ENCODE results near the gene THUMPD2. TPM values are rescaled to one million over a fixed set of nuclear protein-coding genes. Genes with fewer than 3 reads are reported as not detected.

Gene THUMPD2
- total and polyA plus RNA-seq, 10 donors, result 8.7 to 16.9 (median 13.3) TPM

- Histone ChIP-seq H3K36me3 (no peaks in the 10 kb centered on the region), H3K9me3 (no peaks in the 10 kb centered on the region), H3K27me3 (replicated peaks in 1 of 7) (no peaks in the 10 kb centered on the region), H3K27ac (peak overlapping the region in 1 of 8 donors; percentile 41), H3K4me1 (peaks cover 14 to 54% (median 40%) of the 10 kb centered on the region in 6 donors), H3K4me3 (peak overlapping the region in 2 of 8 donors; percentile 8 to 19)
- intact Hi-C loops (cut with DNase I; ENCODE audit: low total_unique reads), result no loop called here
- WGBS, 5 donors, result 27 to 44% (median 36%) methylated on average over 14 of the region's 14 CpGs
- no peak for DNase-seq
- TF ChIP-seq POLR2A (IDR thresholded peaks at IDR 0.05), result no peak
- TF ChIP-seq POLR2AphosphoS5 (IDR thresholded peaks at IDR 0.05), result no peak
- TF ChIP-seq, protein P1, sequence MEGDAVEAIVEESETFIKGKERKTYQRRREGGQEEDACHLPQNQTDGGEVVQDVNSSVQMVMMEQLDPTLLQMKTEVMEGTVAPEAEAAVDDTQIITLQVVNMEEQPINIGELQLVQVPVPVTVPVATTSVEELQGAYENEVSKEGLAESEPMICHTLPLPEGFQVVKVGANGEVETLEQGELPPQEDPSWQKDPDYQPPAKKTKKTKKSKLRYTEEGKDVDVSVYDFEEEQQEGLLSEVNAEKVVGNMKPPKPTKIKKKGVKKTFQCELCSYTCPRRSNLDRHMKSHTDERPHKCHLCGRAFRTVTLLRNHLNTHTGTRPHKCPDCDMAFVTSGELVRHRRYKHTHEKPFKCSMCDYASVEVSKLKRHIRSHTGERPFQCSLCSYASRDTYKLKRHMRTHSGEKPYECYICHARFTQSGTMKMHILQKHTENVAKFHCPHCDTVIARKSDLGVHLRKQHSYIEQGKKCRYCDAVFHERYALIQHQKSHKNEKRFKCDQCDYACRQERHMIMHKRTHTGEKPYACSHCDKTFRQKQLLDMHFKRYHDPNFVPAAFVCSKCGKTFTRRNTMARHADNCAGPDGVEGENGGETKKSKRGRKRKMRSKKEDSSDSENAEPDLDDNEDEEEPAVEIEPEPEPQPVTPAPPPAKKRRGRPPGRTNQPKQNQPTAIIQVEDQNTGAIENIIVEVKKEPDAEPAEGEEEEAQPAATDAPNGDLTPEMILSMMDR (IDR thresholded peaks at IDR 0.05 in 8 of 11, conservative IDR thresholded peaks at IDR 0.05 in 3 of 11), result no peak
Measured at GRCh38 chr2:39780825-39781600, 2.0 kb upstream of the THUMPD2 start.

DNA sequence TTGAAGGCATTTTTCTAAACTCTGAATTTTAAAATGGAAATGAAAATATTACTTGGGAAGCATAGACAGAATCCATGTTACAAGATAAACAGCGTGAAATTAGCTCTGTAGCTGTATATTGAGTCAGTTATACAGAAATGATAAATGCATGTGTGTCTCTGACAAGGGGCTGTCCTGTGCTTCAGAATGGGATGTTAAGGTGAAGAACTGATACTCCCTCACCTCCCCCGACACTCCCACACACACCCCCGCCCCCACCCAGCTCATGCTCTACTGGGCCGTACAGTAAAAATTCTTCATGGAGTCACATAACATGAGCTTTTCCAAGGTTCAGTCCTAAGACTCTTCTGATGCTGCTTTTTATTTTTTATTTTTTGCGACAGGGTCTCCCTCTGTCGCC, 869 bp upstream of the THUMPD2 start:
- Histone ChIP-seq H3K27ac (peak overlapping the region in 1 of 8 donors; percentile 92), H3K9me3 (no peaks in the 10 kb centered on the region), H3K4me1 (peaks cover 14 to 65% (median 46%) of the 10 kb centered on the region in 6 donors), H3K27me3 (replicated peaks in 1 of 7) (no peaks in the 10 kb centered on the region), H3K4me3 (peak overlapping the region in 4 of 8 donors; percentile 82 to 90 (median 84)), H3K36me3 (no peaks in the 10 kb centered on the region)
- intact Hi-C loops (cut with DNase I; ENCODE audit: low total_unique reads), result no loop called here
- WGBS, 5 donors, result 85 to 95% (median 92%) methylated on average over 6 of the region's 6 CpGs
- TF ChIP-seq POLR2A (IDR thresholded peaks at IDR 0.05) (no peak), POLR2AphosphoS5 (IDR thresholded peaks at IDR 0.05) (no peak)
- TF ChIP-seq, protein P1 (IDR thresholded peaks at IDR 0.05 in 8 of 11, conservative IDR thresholded peaks at IDR 0.05 in 3 of 11), result no peak
- no peak for DNase-seq

DNA sequence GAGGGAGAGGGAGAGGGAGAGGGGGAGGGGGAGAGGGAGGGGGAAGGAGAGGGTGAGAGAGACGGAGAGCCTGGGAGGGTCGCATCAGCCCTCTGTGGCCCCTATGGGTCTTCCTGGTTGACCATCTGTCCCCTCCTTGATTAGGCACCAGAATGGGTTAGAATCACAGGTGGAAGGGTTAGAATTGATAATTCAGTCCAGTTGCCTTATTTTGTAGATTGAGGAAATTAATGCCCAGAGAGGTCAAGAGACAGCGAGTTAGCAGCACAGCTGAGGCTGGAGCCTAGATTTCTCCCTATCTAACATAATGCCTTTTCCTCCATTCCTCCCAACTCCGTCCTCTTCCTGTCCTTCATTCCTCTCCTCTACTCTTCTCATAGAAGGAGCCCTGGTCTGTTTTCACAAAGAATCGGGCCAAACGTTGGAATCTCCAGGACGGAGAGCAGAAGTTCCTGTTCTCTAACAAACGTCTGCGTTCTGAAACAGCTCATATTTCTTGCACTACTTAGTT, 338 bp upstream of the THUMPD2 start:
- H3K27me3 ChIP-seq (replicated peaks in 1 of 7), result no peaks in the 10 kb centered on the region
- H3K36me3 ChIP-seq, result no peaks in the 10 kb centered on the region
- H3K27ac ChIP-seq, result peak overlapping the region in 6 of 8 donors; percentile 83 to 92 (median 86)
- no peak for DNase-seq
- TF ChIP-seq, protein P1 (IDR thresholded peaks at IDR 0.05 in 8 of 11, conservative IDR thresholded peaks at IDR 0.05 in 3 of 11), result no peak
- TF ChIP-seq POLR2A (IDR thresholded peaks at IDR 0.05) (no peak), POLR2AphosphoS5 (IDR thresholded peaks at IDR 0.05) (no peak)
- intact Hi-C loops (cut with DNase I; ENCODE audit: low total_unique reads), result no loop called here
- peak overlapping the region; percentile 57 to 96 (median 84) for H3K4me3 ChIP-seq
- 25 to 32% (median 26%) methylated on average over 9 of the region's 9 CpGs for WGBS, 5 donors
- no peaks in the 10 kb centered on the region for H3K9me3 ChIP-seq
- H3K4me1 ChIP-seq, result peaks cover 14 to 70% (median 50%) of the 10 kb centered on the region in 6 donors

- DNase-seq, result no peak
- Histone ChIP-seq H3K4me1 (peaks cover 14 to 80% (median 58%) of the 10 kb centered on the region in 6 donors), H3K27ac (peak overlapping the region in 6 of 8 donors; percentile 82 to 92 (median 86)), H3K27me3 (replicated peaks in 1 of 7) (no peaks in the 10 kb centered on the region), H3K36me3 (no peaks in the 10 kb centered on the region), H3K9me3 (no peaks in the 10 kb centered on the region), H3K4me3 (peak overlapping the region; percentile 57 to 96 (median 84))
- 4 to 11% (median 7%) methylated on average over 2 of the region's 2 CpGs for WGBS, 5 donors
- TF ChIP-seq, protein P1 (IDR thresholded peaks at IDR 0.05 in 8 of 11, conservative IDR thresholded peaks at IDR 0.05 in 3 of 11), result no peak
- TF ChIP-seq POLR2A (IDR thresholded peaks at IDR 0.05) (no peak), POLR2AphosphoS5 (IDR thresholded peaks at IDR 0.05) (no peak)
- intact Hi-C loops (cut with DNase I; ENCODE audit: low total_unique reads), result no loop called here
Measured at GRCh38 chr2:39778233-39778632, 825 bp downstream of the THUMPD2 start.

All from spleen (tissue), 11 donors.